Measurements from ENCODE around the gene POLE2. TPM values are rescaled to one million over a fixed set of nuclear protein-coding genes. Genes with fewer than 3 reads are reported as not detected.
A peak's percentile ranks its signal among the peaks of the same experiment; 100 is the strongest.

Gene POLE2
- total and polyA plus RNA-seq, 2 of the 13 experiments (the other 11 are each of a cell fraction or from before 2014, with no cell fraction given), result 16.6 to 37.0 TPM

GRCh38 chr14:49598485-49599300 lies 89.3 kb downstream of the POLE2 start, which contains the start of gene LRR1 (continued):
- no peak for TF ChIP-seq ZBTB10 (CRISPR knock-in tag; IDR thresholded peaks at IDR 0.05; ENCODE audit: borderline replicate concordance)
- no peak for TF ChIP-seq HNRNPUL1 (IDR thresholded peaks at IDR 0.05; ENCODE audit: low read depth, low read length)
- TF ChIP-seq RARG (CRISPR knock-in tag; IDR thresholded peaks at IDR 0.05; ENCODE audit: low read depth), result no peak
- TF ChIP-seq PRPF4 (IDR thresholded peaks at IDR 0.05; ENCODE audit: low read depth, low read length, poor library complexity, severe bottlenecking), result no peak
- TF ChIP-seq CREBL2 (CRISPR knock-in tag; IDR thresholded peaks at IDR 0.05; ENCODE audit: borderline replicate concordance), result peak; percentile 68; the same call in 1 of the 2 replicates
- TF ChIP-seq PREB (CRISPR knock-in tag; IDR thresholded peaks at IDR 0.05), result no peak
- TF ChIP-seq GLI4 (CRISPR knock-in tag; IDR thresholded peaks at IDR 0.05; ENCODE audit: borderline replicate concordance), result no peak; the same call in 1 of the 2 replicates
- TF ChIP-seq NFAT5 (CRISPR knock-in tag; IDR thresholded peaks at IDR 0.05), result peak; percentile 89
- no peak for TF ChIP-seq ATF1 (CRISPR knock-in tag; IDR thresholded peaks at IDR 0.05)
- no peak for TF ChIP-seq TCF7L2 (IDR thresholded peaks at IDR 0.05; ENCODE audit: low read depth, low read length)
- no peak for TF ChIP-seq ZUFSP (CRISPR knock-in tag; IDR thresholded peaks at IDR 0.05; ENCODE audit: borderline replicate concordance)
- peak; percentile 27 for TF ChIP-seq TBL1XR1 (IDR thresholded peaks at IDR 0.05; ENCODE audit: borderline replicate concordance, low read length, partially characterized antibody)
- no peak for TF ChIP-seq ZNF446 (CRISPR knock-in tag; IDR thresholded peaks at IDR 0.05)
- TF ChIP-seq FOXP4 (CRISPR knock-in tag; IDR thresholded peaks at IDR 0.05), result peak; percentile 42; the same call in 1 of the 2 replicates
